Liver (tissue), 9 donors: ENCODE measurements around the gene ANKEF1. TPM values are rescaled to one million over a fixed set of nuclear protein-coding genes. Genes with fewer than 3 reads are reported as not detected.

ENCODE experiments used
- DNase-seq: peaks from one replicate; pipeline ENCODE4 v3.0.0-alpha.2; 2017; ENCODE audit warnings: low spot score
- H3K27ac ChIP-seq, 2 donors: one replicate each; pipeline ENCODE4 v1.7.0; 2013; ENCODE audit warnings: inconsistent platforms in 2 of 2, low read length in 2 of 2, control low read depth in 1 of 2, low read depth in 1 of 2, mild to moderate bottlenecking in 1 of 2
- H3K27me3 ChIP-seq, 4 donors: one replicate each; pipeline versions ENCODE4 v1.6.1 to v1.7.0; 2013; ENCODE audit warnings: low read length in 3 of 4, inconsistent platforms in 1 of 4, mild to moderate bottlenecking in 1 of 4, moderate library complexity in 1 of 4; ENCODE audit not compliant: control insufficient read depth in 4 of 4, insufficient read depth in 4 of 4
- H3K36me3 ChIP-seq, 4 donors: one replicate each; pipeline versions ENCODE4 v1.6.1 to v1.7.0; 2013; ENCODE audit warnings: low read length in 3 of 4, mild to moderate bottlenecking in 3 of 4, low read depth in 1 of 4, moderate library complexity in 1 of 4; ENCODE audit not compliant: control insufficient read depth in 4 of 4, insufficient read depth in 3 of 4
- H3K4me1 ChIP-seq, 4 donors: one replicate each; pipeline versions ENCODE4 v1.6.1 to v1.7.0; 2013; ENCODE audit warnings: low read length in 3 of 4, mild to moderate bottlenecking in 3 of 4, moderate library complexity in 1 of 4; ENCODE audit not compliant: control insufficient read depth in 4 of 4, insufficient read depth in 4 of 4
- H3K4me3 ChIP-seq, 3 donors: one replicate each; pipeline versions ENCODE4 v1.6.1 to v1.7.0; 2013; ENCODE audit warnings: low read length in 3 of 3, control low read depth in 1 of 3, low read depth in 1 of 3, mild to moderate bottlenecking in 1 of 3
- H3K9ac ChIP-seq, 2 donors: one replicate each; pipeline ENCODE4 v1.7.0; 2013; ENCODE audit warnings: low read length in 2 of 2, mild to moderate bottlenecking in 2 of 2, moderate library complexity in 2 of 2, control low read depth in 1 of 2, low read depth in 1 of 2
- H3K9me3 ChIP-seq, 4 donors: one replicate each; pipeline versions ENCODE4 v1.6.1 to v1.7.0; 2013; ENCODE audit warnings: low read length in 3 of 4; ENCODE audit not compliant: control insufficient read depth in 4 of 4
- FOXA1 ChIP-seq: IDR thresholded peaks from 2 replicates; pipeline ENCODE4 v1.6.1; 2016; ENCODE audit warnings: antibody characterized with exemption
- GABPA ChIP-seq, 2 donors: IDR thresholded peaks in 1 of 2; conservative IDR thresholded peaks in 1 of 2; 2 replicates each; pipeline ENCODE4 v1.6.1; 2016; ENCODE audit warnings: antibody characterized with exemption in 2 of 2, mild to moderate bottlenecking in 1 of 2, moderate library complexity in 1 of 2
- RAD21 ChIP-seq, 2 donors: IDR thresholded peaks; 2 replicates each; pipeline ENCODE4 v1.6.1; 2016; ENCODE audit warnings: antibody characterized with exemption in 2 of 2, mild to moderate bottlenecking in 2 of 2
- RXRA ChIP-seq, 2 donors: IDR thresholded peaks; 2 replicates each; pipeline ENCODE4 v1.6.1; 2017 to 2018; ENCODE audit warnings: antibody characterized with exemption in 2 of 2, mild to moderate bottlenecking in 1 of 2
- TAF1 ChIP-seq: conservative IDR thresholded peaks from 2 replicates; pipeline ENCODE4 v1.6.1; 2016; ENCODE audit warnings: antibody characterized with exemption, mild to moderate bottlenecking
- WGBS: extraction: QIAGEN DNeasy Blood & Tissue Kit; methylation state at CpG from one replicate; pipeline ENCODE4 v1.1.7; 2013; 5-methylcytosine and 5-hydroxymethylcytosine counted together
- polyA plus RNA-seq, 2 donors: library from polyadenylated mRNA; stranded (reverse) in 1 of 2; unstranded in 1 of 2; fragments of 200-250 nt in 1 of 2; fragments of >200 nt in 1 of 2; fragmentation: Nextera tagmentation in 1 of 2; extraction: Ambion mirVana in 1 of 2; gene quantifications; one replicate each; pipeline versions ENCODE4 v1.2.1 to v1.2.3, GENCODE V29; 2013 to 2015
- total RNA-seq, 2 donors: library from RNA; depleted of rRNA; stranded (reverse); fragments of >200 nt; gene quantifications; one replicate each; pipeline ENCODE4 v1.2.3, GENCODE V29; 2014
- TF ChIP-seq, protein P1 (sequence below): fragments of 150-350 bp; IDR thresholded peaks from 2 replicates; pipeline ENCODE4 v1.5.1; 2017; ENCODE audit warnings: improper control_type of control experiment, low read depth, low read length; ENCODE audit not compliant: missing input control
- TF ChIP-seq, protein P2 (sequence below): IDR thresholded peaks from 2 replicates; pipeline ENCODE4 v1.6.1; 2016; ENCODE audit warnings: antibody characterized with exemption, mild to moderate bottlenecking
- TF ChIP-seq, protein P3 (sequence below): IDR thresholded peaks from 2 replicates; pipeline ENCODE4 v1.6.1; 2016; ENCODE audit warnings: antibody characterized with exemption
- donor health status: healthy.
- donor health status: healthy.
- donor health status: healthy.
- donor health status: healthy.
- donor health status: healthy.

Gene ANKEF1
- total and polyA plus RNA-seq, 4 donors: 1.6 to 5.1 (median 2.6) TPM

DNA sequence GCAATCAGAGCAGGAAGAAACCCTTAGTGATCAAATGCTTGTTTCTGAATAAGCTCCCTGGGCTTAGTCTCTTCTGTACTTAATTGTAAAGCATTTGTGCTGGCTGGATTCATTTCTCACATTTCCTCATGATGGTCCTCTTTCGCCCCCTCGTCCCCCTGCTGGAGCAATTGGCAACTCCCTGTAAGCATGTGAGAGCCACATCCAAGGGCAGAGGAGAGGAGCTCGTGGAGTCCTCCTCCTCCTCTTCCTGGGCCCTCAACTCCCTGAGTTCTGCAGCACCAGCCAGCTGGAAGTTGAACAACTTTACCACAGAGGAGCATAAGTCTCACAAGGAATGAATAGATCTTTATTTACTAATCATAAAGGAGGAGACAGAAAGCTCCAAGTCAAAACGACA lies 12.6 kb downstream of the ANKEF1 start:
- H3K4me1 ChIP-seq: no peaks in the 10 kb centered on the region
- no peaks in the 10 kb centered on the region for H3K27me3 ChIP-seq
- H3K4me3 ChIP-seq: no peak overlapping the region
- TF ChIP-seq RAD21 (IDR thresholded peaks at IDR 0.05): no peak
- no peak for TF ChIP-seq FOXA1
- TF ChIP-seq TAF1: no peak
- TF ChIP-seq, protein P1, sequence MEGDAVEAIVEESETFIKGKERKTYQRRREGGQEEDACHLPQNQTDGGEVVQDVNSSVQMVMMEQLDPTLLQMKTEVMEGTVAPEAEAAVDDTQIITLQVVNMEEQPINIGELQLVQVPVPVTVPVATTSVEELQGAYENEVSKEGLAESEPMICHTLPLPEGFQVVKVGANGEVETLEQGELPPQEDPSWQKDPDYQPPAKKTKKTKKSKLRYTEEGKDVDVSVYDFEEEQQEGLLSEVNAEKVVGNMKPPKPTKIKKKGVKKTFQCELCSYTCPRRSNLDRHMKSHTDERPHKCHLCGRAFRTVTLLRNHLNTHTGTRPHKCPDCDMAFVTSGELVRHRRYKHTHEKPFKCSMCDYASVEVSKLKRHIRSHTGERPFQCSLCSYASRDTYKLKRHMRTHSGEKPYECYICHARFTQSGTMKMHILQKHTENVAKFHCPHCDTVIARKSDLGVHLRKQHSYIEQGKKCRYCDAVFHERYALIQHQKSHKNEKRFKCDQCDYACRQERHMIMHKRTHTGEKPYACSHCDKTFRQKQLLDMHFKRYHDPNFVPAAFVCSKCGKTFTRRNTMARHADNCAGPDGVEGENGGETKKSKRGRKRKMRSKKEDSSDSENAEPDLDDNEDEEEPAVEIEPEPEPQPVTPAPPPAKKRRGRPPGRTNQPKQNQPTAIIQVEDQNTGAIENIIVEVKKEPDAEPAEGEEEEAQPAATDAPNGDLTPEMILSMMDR: no peak
- H3K9ac ChIP-seq: no peak overlapping the region
- peaks cover 0 to 2% (median 0%) of the 10 kb centered on the region in 4 donors for H3K36me3 ChIP-seq
- whole genome bisulfite sequencing: 65% methylated on average over 4 of the region's 4 CpGs
- no peaks in the 10 kb centered on the region for H3K9me3 ChIP-seq
- no peak overlapping the region for H3K27ac ChIP-seq
- no peak for DNase-seq

DNA sequence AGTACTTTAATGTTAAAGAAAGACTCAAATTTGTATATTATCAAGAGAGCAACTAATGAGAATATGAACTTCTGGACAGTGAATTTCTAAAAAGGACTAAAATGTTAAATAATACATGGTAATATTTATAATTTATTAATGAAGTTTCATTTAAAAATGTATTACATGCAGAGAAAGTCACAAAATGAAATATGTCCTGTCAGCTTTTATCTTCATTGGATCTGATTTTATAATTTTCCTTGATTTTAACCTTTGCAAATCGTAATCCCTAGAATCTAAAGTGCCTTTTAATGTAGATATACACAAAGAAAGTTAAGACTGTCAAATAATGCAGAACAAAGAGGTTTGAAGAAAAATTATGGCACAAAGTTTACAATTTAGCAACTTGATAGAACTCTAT lies 16.4 kb downstream of the ANKEF1 start:
- H3K27me3 ChIP-seq: no peaks in the 10 kb centered on the region
- DNase-seq: no peak
- peaks cover 0 to 14% (median 5%) of the 10 kb centered on the region in 4 donors for H3K36me3 ChIP-seq
- no peaks in the 10 kb centered on the region for H3K9me3 ChIP-seq
- H3K27ac ChIP-seq: no peak overlapping the region
- H3K9ac ChIP-seq: no peak overlapping the region
- TF ChIP-seq TAF1: no peak
- TF ChIP-seq, protein P2, sequence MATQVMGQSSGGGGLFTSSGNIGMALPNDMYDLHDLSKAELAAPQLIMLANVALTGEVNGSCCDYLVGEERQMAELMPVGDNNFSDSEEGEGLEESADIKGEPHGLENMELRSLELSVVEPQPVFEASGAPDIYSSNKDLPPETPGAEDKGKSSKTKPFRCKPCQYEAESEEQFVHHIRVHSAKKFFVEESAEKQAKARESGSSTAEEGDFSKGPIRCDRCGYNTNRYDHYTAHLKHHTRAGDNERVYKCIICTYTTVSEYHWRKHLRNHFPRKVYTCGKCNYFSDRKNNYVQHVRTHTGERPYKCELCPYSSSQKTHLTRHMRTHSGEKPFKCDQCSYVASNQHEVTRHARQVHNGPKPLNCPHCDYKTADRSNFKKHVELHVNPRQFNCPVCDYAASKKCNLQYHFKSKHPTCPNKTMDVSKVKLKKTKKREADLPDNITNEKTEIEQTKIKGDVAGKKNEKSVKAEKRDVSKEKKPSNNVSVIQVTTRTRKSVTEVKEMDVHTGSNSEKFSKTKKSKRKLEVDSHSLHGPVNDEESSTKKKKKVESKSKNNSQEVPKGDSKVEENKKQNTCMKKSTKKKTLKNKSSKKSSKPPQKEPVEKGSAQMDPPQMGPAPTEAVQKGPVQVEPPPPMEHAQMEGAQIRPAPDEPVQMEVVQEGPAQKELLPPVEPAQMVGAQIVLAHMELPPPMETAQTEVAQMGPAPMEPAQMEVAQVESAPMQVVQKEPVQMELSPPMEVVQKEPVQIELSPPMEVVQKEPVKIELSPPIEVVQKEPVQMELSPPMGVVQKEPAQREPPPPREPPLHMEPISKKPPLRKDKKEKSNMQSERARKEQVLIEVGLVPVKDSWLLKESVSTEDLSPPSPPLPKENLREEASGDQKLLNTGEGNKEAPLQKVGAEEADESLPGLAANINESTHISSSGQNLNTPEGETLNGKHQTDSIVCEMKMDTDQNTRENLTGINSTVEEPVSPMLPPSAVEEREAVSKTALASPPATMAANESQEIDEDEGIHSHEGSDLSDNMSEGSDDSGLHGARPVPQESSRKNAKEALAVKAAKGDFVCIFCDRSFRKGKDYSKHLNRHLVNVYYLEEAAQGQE: no peak
- TF ChIP-seq RXRA (IDR thresholded peaks at IDR 0.05): no peak
- no peak for TF ChIP-seq GABPA (IDR thresholded peaks at IDR 0.05 in 1 of 2, conservative IDR thresholded peaks at IDR 0.05 in 1 of 2)
- H3K4me3 ChIP-seq: no peak overlapping the region
- 94% methylated on average over 1 of the region's 1 CpG for WGBS
- H3K4me1 ChIP-seq: no peaks in the 10 kb centered on the region

DNA sequence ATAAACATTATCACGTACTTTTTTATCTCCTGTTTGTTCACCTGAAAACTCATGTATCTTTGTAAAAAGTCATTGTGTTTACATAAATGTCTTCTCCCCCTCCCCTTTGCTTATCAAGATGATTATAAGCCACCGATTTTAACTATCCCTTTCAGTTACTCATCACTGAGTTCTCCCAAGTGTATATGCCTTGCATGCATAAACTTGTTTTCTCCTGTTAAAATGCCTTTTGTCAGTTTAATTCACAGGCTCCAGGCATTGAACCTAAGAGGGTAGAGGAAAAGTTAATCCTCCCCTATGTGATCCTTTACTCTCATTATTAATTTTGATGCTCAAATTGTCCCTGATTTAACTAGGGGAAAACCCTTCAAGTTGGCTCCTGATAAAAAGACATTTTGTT lies 24.2 kb downstream of the ANKEF1 start:
- Histone ChIP-seq H3K27ac (no peak overlapping the region), H3K36me3 (peaks cover 0 to 11% (median 8%) of the 10 kb centered on the region in 4 donors), H3K4me3 (no peak overlapping the region), H3K9ac (no peak overlapping the region), H3K9me3 (no peaks in the 10 kb centered on the region), H3K4me1 (no peaks in the 10 kb centered on the region), H3K27me3 (no peaks in the 10 kb centered on the region)
- WGBS: 48% methylated on average over 2 of the region's 2 CpGs
- TF ChIP-seq, protein P3, sequence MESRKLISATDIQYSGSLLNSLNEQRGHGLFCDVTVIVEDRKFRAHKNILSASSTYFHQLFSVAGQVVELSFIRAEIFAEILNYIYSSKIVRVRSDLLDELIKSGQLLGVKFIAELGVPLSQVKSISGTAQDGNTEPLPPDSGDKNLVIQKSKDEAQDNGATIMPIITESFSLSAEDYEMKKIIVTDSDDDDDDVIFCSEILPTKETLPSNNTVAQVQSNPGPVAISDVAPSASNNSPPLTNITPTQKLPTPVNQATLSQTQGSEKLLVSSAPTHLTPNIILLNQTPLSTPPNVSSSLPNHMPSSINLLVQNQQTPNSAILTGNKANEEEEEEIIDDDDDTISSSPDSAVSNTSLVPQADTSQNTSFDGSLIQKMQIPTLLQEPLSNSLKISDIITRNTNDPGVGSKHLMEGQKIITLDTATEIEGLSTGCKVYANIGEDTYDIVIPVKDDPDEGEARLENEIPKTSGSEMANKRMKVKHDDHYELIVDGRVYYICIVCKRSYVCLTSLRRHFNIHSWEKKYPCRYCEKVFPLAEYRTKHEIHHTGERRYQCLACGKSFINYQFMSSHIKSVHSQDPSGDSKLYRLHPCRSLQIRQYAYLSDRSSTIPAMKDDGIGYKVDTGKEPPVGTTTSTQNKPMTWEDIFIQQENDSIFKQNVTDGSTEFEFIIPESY: no peak
- DNase-seq: no peak
